HPDE6-E6E7 (cell line): ENCODE measurements around the gene MTM1.

Experiments
- DNase-seq: peaks from one replicate; pipeline ENCODE4 v3.0.0; 2011; ENCODE audit warnings: missing footprints; ENCODE audit errors: extremely low spot score

Gene MTM1

DNA sequence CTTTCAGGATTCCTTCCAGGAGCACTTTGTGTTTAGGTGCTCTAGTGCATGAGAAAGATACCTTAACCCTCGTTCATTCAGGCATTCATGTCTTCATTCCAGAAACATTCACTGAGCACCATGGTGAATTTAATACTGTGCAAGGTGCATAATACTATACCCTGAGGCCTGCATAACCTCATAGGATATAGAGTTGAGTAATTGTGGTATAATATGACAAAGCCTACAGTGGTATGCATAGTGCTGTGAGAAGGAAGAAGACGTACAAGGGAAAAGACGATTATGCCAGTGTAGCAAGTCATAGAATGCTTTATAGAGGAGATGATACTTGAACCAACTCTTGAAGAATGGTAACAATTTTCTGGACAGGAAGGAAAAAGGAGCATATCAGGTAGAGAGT is 34.3 kb downstream of the MTM1 start:
- DNase-seq, result no peak

- no peak for DNase-seq
Measured at GRCh38 chrX:150605603-150606002, 37.2 kb downstream of the MTM1 start.

- no peak for DNase-seq
Measured at GRCh38 chrX:150607201-150607600, 38.8 kb downstream of the MTM1 start.

DNA sequence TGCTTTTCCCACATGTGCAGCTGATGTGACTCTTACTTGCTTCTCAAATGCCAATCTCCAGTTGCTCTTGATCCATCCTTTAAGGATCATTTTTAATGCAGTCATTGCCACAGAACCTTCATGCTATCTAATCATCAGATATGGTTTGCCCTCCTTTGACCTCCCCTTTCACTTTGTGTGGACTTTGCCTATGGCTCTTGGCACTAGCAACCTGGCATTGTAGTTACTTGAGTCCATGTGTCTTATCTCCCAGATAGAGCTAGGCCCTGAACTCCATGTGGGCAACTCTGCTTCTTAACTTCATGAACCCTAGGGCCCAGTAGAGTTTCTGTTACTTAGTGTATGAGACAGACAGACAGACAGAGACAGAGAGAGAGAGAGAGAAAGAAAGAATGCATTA is 41.6 kb downstream of the MTM1 start:
- no peak for DNase-seq

GRCh38 chrX:150610446-150610845 is 42.0 kb downstream of the MTM1 start:
- no peak for DNase-seq

DNA sequence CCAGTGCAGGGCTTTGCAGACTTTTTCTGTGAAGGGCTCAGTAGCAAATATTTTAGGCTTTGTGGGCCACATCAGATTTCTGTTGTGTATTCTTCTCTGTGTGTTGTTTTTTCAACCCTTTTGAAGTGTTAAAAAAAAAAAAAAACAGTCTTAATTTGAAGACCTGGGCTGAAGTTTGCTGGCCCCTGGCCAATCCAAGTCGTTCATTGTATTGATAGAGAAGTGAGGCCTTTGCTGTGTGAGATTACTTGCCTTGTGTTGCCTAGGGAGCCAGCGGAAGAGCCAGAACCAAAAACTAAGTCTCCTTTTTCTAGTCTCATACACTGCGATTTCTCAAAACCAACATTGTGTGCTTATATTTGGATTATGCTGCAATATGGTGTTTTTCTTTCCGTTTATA is 46.9 kb downstream of the MTM1 start:
- DNase-seq, result no peak

GRCh38 chrX:150616179-150616862 is 47.9 kb downstream of the MTM1 start:
- DNase-seq, result no peak

DNA sequence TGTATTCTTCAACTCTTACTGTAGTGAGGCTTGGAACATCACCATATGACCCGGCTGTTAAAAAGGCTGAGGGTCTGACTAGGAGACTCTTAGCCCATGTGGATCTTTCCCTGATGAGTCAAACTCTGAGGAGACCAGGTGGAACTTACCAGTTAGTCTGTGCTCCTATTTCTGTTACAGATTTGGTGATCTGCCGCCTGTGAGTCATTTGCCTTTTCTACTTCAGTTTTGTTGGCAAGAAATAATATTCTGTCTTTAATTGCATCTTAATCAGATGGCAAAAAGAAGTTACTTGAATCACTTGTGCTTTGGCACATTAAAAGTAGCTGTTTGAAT is 48.4 kb downstream of the MTM1 start:
- no peak for DNase-seq

GRCh38 chrX:150621652-150622051 is 53.2 kb downstream of the MTM1 start:
- no peak for DNase-seq

- no peak for DNase-seq
Measured at GRCh38 chrX:150623583-150623982, 55.2 kb downstream of the MTM1 start.

- no peak for DNase-seq
Measured at GRCh38 chrX:150625097-150625496, 56.7 kb downstream of the MTM1 start.

GRCh38 chrX:150625875-150626274 is 57.5 kb downstream of the MTM1 start:
- DNase-seq, result no peak

GRCh38 chrX:150627957-150628356 is 59.5 kb downstream of the MTM1 start:
- no peak for DNase-seq

GRCh38 chrX:150635952-150636351 is 67.5 kb downstream of the MTM1 start:
- DNase-seq, result peak; percentile 72

DNA sequence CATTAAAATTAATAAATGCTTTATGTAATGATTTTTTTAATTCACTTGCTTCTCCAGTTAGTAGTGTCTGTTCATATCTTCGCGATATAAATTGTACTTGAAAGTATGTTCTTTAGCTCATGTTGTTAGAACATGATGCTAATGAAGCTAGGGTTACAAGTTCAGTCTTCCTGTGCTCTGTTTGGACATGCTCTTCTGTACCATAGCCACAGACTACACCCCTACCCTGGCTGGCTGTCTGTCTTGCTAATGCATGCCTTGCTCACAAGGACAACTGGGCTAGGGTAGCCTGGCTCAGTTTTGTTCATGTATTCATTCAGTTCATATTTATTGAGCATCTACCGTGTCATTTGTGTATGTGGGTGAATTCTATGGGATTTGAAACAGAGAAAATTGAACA is 74.0 kb downstream of the MTM1 start:
- DNase-seq, result peak; percentile 47

DNA sequence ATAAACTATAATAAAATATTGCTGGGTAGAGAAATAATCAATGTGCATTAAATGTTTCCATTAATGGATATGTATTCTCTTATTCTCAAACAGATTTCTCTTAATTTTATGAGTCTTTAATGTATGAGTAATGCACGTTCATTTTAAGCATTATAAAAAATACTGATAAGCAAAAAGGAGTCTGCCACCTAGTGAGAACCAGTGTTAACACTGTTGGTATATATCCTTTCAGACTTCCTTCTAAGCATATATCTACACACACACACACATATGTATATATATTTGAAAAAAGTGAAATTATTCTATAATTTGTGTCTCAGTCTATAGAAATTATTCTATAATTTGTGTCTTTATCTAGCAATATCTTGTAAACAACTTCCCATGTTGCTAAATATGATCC is 74.8 kb downstream of the MTM1 start:
- DNase-seq, result no peak

GRCh38 chrX:150643958-150644357 is 75.5 kb downstream of the MTM1 start:
- DNase-seq, result no peak

GRCh38 chrX:150644422-150644821 is 76.0 kb downstream of the MTM1 start:
- DNase-seq, result no peak

GRCh38 chrX:150647331-150647730 is 78.9 kb downstream of the MTM1 start:
- no peak for DNase-seq

DNA sequence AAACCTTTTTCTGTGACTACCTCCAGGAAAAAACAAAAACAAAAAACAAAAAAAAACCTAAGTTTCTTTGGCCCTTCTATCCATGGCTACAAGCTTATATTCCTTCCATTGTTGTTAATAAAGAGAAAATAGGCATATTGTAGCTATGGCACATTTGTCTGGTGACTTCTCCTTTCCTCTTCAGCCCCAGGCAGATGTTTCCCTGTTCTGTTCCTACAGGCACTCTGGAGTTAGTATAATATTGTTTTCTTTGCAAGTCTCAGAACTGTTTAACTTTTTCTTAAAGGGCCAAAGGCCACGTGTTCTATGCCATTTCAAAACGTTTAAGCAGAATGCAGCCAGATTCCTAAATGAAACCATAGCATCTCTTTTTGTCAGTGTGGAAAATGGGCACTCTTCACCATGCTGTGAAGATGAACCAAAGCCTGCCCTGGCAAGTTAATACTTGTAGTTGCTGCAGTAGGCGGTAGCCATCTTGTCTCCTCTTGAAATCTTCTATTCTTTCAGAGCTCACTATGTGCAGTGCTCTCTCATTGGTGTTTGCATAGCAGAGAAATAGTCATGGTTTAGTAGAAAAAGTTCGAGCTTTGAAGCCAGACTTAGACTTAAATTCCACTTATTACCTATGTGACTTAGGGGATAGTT is 80.0 kb downstream of the MTM1 start:
- DNase-seq, result no peak

- DNase-seq, result no peak
Measured at GRCh38 chrX:150649096-150649870, 80.9 kb downstream of the MTM1 start.

GRCh38 chrX:150651906-150652305 is 83.5 kb downstream of the MTM1 start:
- no peak for DNase-seq

DNA sequence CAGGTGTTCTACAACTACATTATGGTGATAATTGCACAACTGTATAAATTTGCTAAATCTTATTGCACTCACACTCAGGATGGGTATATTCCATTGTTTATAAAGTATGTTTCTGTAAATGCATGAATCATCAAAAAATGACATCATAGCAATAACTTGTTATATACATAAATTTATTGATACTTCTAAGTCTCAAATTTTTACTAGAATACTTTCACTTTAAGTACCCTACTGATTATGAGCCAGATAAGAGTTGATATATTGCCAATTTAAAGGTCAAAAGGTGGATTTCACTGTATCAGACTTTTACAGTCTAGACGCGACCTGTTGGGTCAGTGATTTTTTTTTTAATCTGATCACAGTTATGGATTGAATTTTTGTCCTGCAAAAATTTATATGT is 87.4 kb downstream of the MTM1 start:
- no peak for DNase-seq
